Hematopoietic multipotent progenitor cell treated with erythropoietin and hydrocortisone succinate and interleukin-3 and kit ligand, for 6 days (in vitro differentiated cells): ENCODE measurements around the gene BUD13.

ENCODE experiments used
- DNase-seq: peaks from one replicate; pipeline ENCODE4 v3.0.0-alpha.2; 2015

The BUD13 gene

DNA sequence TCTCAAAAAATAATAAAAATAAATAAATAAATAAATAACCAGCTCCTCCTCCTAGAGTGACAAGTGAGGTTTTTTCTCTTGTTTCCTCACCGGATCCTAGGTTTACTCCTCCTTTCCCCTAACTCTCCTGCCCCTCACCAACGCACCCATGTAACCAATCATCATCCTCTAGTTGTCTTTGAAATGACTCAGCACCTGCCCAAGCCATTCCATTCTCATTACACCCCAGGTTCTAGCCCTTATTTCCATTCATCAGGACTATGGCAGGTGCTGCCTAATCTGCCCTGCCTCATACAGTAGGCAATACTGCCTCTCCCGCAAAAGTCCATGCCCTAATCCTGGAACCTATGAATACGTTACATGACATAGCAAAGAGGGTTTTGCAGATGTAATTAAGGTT is 60.4 kb downstream of the BUD13 start:
- DNase-seq = no peak

DNA sequence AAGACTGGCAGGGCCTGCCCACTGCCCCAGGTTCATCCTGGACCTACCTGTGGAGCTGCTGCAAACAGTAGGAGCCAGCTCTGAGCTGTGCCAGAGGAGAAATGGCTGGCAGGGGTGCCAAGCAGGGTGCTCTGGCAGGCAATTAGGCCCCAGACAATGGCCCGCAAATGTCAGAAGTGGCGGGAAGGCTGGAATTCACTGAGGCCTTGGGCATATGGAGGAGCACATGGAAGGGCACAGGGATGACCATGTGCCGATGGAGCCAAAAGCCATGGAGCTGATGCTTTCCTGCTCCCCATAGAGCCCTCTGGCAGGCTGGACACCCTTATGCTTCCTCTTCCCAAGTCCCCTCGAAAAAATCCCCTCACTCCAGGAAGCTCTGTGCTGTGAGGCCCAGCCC is 62.0 kb downstream of the BUD13 start:
- no peak for DNase-seq

DNA sequence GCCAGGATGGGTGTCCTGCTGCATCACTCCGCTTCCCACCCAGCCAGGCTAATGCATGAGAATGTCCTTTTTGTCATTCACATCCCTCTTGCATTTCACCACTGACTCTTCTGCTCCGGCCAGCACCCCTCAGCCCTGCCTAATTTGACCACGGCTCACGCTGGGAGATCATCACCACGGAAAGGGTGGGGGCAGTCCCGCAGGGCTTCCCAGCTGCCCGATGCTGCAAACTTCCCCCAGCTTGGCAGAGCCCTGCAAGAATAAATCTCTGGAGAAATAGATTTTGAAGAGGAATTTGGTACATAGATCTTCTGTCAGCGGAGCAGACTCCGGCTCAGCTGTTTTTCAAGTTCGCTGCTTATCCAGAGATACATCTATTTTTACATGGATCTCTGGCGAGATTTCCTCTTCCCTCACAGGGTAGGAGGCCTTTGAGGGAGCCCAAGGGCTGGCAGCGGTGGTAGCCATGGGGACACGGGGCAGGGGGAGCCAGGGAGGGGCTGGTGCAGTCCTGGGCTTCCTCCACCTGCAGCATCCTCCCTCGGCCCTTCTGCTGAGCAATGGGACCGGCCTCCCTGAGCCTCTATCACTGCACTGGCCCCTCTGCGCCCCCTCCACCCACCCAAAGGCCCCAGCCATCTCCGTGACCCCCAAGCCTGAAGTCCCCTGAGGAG is 62.6 kb downstream of the BUD13 start:
- no peak for DNase-seq

DNA sequence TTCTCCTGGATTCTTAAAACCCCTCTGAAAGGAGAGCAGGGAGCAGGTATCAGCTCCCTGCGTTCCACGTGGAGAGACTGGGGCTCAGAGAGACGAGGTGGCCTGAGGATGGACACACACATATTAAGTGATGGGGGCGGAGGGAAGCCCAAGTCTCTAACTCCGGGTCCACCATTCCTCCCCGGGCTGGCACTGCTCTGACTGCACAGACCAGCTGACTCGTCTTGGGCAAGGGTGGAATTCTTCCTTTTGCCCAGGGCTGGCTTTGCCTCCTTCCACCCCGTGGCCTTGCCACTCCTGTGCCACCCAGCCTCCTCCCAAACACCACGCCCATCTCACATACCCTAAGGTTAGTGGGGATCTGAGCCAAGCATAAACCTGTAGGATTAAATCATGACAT is 65.0 kb downstream of the BUD13 start:
- no peak for DNase-seq

DNA sequence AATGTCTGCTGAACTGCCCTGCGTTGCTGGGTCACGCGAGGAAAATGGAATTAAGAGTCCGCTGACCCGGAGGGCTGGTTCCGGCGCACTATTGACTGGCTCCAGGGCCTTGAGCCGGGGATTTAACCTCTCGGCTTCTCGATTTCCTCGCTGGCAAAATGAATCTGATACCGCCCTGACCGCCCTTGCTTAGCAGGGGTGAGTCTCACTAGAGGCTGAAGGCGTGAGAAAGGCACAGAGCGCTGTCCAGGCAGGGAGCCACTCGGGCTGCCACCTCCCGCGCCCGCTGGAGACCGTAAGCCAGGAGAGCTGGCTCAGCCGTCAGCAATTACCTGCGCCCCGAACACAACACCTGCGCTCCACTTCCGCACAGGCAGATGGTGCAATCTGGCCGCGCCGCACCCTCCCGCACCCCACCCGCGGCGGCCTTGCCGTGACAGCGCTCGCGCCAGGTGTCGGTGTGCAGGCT is 65.6 kb downstream of the BUD13 start:
- DNase-seq = no peak

DNA sequence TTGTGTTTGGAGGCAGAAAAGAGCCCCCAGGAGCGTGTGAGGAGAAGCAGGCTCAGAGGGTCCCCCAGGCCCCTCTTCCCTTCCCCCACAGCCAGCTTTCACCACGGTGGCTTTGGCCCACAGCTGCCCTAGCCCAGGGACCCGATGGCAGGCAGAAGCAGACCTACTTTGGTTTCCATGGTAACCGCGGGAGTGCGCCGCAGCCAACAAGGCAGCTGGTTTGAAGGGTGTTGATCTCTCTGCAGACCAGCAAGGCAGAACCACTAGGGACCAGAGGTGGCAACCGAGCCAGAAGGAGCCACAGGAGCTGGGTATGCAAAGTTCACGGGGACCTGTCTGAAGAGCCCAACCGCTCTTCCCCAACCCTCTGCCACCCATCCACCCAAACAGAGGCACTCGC is 69.4 kb downstream of the BUD13 start:
- no peak for DNase-seq

DNA sequence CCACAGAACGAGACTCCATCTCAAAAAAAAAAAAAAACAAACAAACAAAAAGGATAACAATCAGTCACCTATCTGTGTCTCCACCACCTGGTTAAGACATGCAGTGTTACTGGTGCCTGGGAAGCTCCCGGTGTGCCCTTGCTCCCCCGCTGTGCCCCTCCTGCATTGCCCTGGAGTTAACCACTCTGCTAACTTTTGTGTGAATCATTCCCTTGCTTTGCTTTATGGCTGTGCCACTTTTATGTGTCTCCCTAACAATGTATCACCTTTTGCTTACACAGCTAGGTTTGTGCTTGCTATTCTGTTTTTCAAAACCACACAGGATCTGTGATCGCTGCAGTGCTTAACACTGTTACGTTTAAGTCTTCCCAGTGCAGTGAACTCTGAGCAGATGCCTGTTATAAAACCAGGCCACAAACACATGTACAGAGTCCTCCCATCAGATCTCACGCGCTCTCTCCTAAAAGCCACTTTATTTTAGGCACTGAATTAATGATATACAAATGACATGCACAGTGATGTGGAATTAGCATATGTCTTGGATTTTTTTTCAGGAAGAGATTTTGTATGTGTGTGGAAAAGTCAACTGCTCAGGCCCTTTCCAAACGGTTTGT is 69.9 kb downstream of the BUD13 start:
- DNase-seq = no peak

DNA sequence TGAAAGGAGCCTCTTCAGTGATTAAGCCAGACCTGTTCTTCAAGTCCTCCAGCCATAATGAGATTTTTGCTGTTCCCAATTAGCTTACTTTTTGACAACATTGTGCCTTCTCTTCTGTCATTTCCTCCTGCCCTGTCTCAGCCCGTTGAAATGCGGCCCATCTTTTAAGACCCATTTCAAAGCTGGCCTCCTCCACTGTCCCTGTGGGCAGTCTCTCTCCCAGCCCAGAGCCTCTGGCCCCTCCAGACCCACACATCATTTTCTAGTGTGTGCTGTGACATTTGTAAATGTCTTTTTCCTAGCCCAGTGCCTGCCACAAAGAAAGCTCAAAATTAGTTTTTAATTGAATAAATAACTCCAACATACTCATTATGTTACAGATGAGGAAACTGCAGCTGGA is 70.9 kb downstream of the BUD13 start:
- DNase-seq = no peak

DNA sequence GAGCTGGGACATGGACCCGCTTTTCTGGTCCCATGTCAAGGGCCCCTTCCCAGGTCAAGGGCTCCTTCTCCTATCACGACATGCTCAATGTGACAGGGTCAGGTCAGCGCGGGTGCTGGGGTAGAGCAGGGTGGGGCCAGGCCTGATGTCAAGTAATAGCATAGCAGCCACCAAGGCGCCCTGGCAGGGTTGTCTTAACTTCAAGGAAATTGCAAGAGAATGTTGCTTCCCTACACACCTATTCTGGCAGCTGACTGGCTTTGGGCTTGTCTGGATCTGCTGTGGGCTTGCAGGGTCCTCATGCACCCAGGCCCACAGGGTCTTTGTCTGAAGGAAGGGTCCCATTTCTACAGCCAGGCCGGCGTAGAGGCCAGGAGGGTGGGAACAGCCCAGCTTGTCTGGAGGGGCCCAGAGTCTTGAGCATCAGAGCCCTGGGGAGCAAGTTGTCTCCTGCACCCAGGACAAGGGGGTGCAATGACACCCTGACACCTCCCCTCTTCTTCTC is 71.4 kb downstream of the BUD13 start:
- no peak for DNase-seq

DNA sequence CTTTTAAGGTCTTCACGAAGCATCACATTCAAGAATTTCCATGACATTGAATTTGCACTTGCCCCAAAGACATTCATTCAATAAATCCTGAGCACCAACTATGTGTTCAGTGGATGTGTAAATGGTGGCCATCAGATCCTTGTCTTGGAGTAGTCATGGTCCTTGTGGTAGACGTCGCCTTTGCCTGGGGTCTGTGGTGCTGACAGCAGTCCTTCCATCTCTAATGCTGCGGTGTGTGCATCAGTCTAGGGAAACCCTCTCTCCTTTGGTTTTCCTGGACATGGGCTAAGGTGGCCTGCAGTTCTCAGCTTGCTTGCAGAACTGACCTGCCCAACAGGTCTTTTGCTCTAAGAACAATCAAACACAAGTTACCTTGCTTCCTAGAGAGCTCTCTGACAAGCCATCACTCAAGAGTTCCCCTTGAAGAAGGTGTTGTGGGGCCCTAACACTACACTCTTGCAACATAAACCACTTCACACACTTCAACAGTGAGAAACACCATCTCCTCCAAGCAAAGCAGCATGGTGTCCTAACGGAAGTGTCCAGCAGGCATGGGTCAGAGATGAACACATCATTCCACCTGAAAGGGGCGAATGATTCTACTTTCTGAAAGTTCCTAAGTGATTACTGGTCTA is 72.1 kb downstream of the BUD13 start:
- no peak for DNase-seq
